Measurements from ENCODE around the gene TJP2. TPM values are rescaled to one million over a fixed set of nuclear protein-coding genes. Genes with fewer than 3 reads are reported as not detected.

The TJP2 gene
- total and polyA plus RNA-seq, 10 of the 15 experiments (the other 5 are each of a cell fraction or from before 2014, with no cell fraction given): 6.4 to 59.9 (median 29.7) TPM

DNA sequence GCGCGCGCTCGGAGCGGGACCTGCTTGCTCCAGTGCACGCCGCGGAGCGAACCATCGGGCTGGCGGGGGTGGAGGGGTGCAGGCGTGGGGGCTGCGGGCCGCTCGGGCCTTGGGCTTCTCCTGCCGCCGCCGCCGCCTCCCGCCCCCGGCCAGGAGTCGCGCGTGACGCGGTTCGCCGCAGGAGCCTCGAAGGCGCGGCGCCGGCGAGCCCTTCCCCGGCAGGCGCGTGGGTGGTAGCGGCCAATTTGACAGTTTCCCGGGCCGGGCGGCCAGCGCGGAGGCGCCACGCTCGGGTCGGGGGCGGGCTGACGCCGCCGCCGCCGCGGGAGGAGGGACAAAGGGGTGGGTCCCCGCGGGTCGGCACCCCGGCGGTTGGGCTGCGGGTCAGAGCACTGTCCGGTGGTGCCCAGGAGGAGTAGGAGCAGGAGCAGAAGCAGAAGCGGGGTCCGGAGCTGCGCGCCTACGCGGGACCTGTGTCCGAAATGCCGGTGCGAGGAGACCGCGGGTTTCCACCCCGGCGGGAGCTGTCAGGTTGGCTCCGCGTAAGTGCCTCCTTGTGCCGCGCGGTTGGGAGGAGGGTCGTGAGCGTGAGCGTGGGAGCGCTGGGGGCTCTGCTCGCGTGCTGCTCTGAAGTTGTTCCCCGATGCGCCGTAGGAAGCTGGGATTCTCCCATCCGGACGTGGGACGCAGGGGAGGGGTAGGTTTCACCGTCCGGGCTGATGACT is at the start of gene TJP2 (continued):
- TF ChIP-seq, protein P1, sequence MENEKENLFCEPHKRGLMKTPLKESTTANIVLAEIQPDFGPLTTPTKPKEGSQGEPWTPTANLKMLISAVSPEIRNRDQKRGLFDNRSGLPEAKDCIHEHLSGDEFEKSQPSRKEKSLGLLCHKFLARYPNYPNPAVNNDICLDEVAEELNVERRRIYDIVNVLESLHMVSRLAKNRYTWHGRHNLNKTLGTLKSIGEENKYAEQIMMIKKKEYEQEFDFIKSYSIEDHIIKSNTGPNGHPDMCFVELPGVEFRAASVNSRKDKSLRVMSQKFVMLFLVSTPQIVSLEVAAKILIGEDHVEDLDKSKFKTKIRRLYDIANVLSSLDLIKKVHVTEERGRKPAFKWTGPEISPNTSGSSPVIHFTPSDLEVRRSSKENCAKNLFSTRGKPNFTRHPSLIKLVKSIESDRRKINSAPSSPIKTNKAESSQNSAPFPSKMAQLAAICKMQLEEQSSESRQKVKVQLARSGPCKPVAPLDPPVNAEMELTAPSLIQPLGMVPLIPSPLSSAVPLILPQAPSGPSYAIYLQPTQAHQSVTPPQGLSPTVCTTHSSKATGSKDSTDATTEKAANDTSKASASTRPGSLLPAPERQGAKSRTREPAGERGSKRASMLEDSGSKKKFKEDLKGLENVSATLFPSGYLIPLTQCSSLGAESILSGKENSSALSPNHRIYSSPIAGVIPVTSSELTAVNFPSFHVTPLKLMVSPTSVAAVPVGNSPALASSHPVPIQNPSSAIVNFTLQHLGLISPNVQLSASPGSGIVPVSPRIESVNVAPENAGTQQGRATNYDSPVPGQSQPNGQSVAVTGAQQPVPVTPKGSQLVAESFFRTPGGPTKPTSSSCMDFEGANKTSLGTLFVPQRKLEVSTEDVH (IDR thresholded peaks at IDR 0.05; ENCODE audit: low read depth, partially characterized antibody): no peak
- TF ChIP-seq CHD4 (IDR thresholded peaks at IDR 0.05): no peak
- TF ChIP-seq SMAD1 (IDR thresholded peaks at IDR 0.05; ENCODE audit: low read depth, partially characterized antibody): no peak
- TF ChIP-seq, protein P2, sequence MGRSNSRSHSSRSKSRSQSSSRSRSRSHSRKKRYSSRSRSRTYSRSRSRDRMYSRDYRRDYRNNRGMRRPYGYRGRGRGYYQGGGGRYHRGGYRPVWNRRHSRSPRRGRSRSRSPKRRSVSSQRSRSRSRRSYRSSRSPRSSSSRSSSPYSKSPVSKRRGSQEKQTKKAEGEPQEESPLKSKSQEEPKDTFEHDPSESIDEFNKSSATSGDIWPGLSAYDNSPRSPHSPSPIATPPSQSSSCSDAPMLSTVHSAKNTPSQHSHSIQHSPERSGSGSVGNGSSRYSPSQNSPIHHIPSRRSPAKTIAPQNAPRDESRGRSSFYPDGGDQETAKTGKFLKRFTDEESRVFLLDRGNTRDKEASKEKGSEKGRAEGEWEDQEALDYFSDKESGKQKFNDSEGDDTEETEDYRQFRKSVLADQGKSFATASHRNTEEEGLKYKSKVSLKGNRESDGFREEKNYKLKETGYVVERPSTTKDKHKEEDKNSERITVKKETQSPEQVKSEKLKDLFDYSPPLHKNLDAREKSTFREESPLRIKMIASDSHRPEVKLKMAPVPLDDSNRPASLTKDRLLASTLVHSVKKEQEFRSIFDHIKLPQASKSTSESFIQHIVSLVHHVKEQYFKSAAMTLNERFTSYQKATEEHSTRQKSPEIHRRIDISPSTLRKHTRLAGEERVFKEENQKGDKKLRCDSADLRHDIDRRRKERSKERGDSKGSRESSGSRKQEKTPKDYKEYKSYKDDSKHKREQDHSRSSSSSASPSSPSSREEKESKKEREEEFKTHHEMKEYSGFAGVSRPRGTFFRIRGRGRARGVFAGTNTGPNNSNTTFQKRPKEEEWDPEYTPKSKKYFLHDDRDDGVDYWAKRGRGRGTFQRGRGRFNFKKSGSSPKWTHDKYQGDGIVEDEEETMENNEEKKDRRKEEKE (IDR thresholded peaks at IDR 0.05): peak; percentile 88
- peak; percentile 63; the same call in 1 of the 2 replicates for TF ChIP-seq EED (IDR thresholded peaks at IDR 0.05; ENCODE audit: low read depth)
- TF ChIP-seq FOXK2 (IDR thresholded peaks at IDR 0.05): peak; percentile 64; the same call in 1 of the 2 replicates
- peak in 1 of 2 experiments; percentile 13; a peak in 1 of 4 replicates for TF ChIP-seq EP300 (IDR thresholded peaks at IDR 0.05; ENCODE audit: borderline replicate concordance in 1 of 2, control insufficient read depth in 1 of 2, low read depth in 2 of 2, low read length in 2 of 2)
- TF ChIP-seq, protein P3, sequence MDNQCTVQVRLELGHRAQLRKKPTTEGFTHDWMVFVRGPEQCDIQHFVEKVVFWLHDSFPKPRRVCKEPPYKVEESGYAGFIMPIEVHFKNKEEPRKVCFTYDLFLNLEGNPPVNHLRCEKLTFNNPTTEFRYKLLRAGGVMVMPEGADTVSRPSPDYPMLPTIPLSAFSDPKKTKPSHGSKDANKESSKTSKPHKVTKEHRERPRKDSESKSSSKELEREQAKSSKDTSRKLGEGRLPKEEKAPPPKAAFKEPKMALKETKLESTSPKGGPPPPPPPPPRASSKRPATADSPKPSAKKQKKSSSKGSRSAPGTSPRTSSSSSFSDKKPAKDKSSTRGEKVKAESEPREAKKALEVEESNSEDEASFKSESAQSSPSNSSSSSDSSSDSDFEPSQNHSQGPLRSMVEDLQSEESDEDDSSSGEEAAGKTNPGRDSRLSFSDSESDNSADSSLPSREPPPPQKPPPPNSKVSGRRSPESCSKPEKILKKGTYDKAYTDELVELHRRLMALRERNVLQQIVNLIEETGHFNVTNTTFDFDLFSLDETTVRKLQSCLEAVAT (IDR thresholded peaks at IDR 0.05): peak; percentile 41; the same call in 1 of the 2 replicates
- peak; percentile 29; the same call in 1 of the 2 replicates for TF ChIP-seq ZNF217 (IDR thresholded peaks at IDR 0.05)
- TF ChIP-seq BACH1 (IDR thresholded peaks at IDR 0.05; ENCODE audit: borderline replicate concordance): peak; percentile 85; the same call in 1 of the 2 replicates
- peak; percentile 24; the same call in 1 of the 2 replicates for TF ChIP-seq PAX5 (IDR thresholded peaks at IDR 0.05; ENCODE audit: borderline replicate concordance, low read depth, low read length)
- TF ChIP-seq HDAC6 (IDR thresholded peaks at IDR 0.05; ENCODE audit: unreplicated experiment): peak; percentile 83
- TF ChIP-seq ZNF207 (IDR thresholded peaks at IDR 0.05; ENCODE audit: borderline replicate concordance): peak; percentile 22; the same call in 1 of the 2 replicates
- no peak for TF ChIP-seq BRCA1 (IDR thresholded peaks at IDR 0.05; ENCODE audit: low read depth, low read length)
- TF ChIP-seq STAT1 (conservative IDR thresholded peaks at IDR 0.05): no peak
- TF ChIP-seq JUND (IDR thresholded peaks at IDR 0.05; ENCODE audit: low read depth, low read length): peak; percentile 87
- peak in 1 of 2 experiments; percentile 91; a peak in 2 of 3 replicates for TF ChIP-seq EGR1 (IDR thresholded peaks at IDR 0.05; ENCODE audit: borderline replicate concordance in 1 of 2, low read depth in 2 of 2, low read length in 2 of 2)
- no peak; the same call in 1 of the 2 replicates for TF ChIP-seq CREM (IDR thresholded peaks at IDR 0.05; ENCODE audit: low read depth)
- no peak for TF ChIP-seq TARDBP (IDR thresholded peaks at IDR 0.05; ENCODE audit: borderline replicate concordance)
- TF ChIP-seq CBX5 (IDR thresholded peaks at IDR 0.05; ENCODE audit: low read depth): no peak

All from GM12878 (cell line).